T-helper 9 cell (primary cell): Measurements from ENCODE around the gene PRKCQ.

Source experiments
- DNase-seq: peaks from one replicate; pipeline ENCODE4 v3.0.0-alpha.2; 2020

PRKCQ gene

GRCh38 chr10:6565588-6565987 is 14.5 kb downstream of the PRKCQ start:
- DNase-seq: no peak

- no peak for DNase-seq
Observed at GRCh38 chr10:6564367-6564766, 15.7 kb downstream of the PRKCQ start.

- no peak for DNase-seq
Observed at GRCh38 chr10:6563731-6564130, 16.3 kb downstream of the PRKCQ start.

- no peak for DNase-seq
Observed at GRCh38 chr10:6563075-6563474, 17.0 kb downstream of the PRKCQ start.

- DNase-seq: no peak
Observed at GRCh38 chr10:6562221-6562620, 17.9 kb downstream of the PRKCQ start.

GRCh38 chr10:6561552-6561951 is 18.5 kb downstream of the PRKCQ start:
- no peak for DNase-seq

- no peak for DNase-seq
Observed at GRCh38 chr10:6558759-6559461, 21.2 kb downstream of the PRKCQ start.

- no peak for DNase-seq
Observed at GRCh38 chr10:6558272-6558671, 21.8 kb downstream of the PRKCQ start.

GRCh38 chr10:6553937-6554336 is 26.1 kb downstream of the PRKCQ start:
- DNase-seq: no peak

- peak; percentile 32 for DNase-seq
Observed at GRCh38 chr10:6543431-6544005, 36.6 kb downstream of the PRKCQ start.

- peak; percentile 36 for DNase-seq
Observed at GRCh38 chr10:6542999-6543430, 37.1 kb downstream of the PRKCQ start.

- no peak for DNase-seq
Observed at GRCh38 chr10:6539833-6540232, 40.2 kb downstream of the PRKCQ start.

- DNase-seq: no peak
Observed at GRCh38 chr10:6537770-6538169, 42.3 kb downstream of the PRKCQ start.

- DNase-seq: no peak
Observed at GRCh38 chr10:6536102-6536501, 44.0 kb downstream of the PRKCQ start.

- DNase-seq: no peak
Observed at GRCh38 chr10:6535156-6535764, 44.8 kb downstream of the PRKCQ start.

GRCh38 chr10:6532321-6532720 is 47.8 kb downstream of the PRKCQ start:
- no peak for DNase-seq

- DNase-seq: no peak
Observed at GRCh38 chr10:6530966-6531365, 49.1 kb downstream of the PRKCQ start.

- DNase-seq: peak; percentile 57
Observed at GRCh38 chr10:6530211-6530840, 49.8 kb downstream of the PRKCQ start.

- DNase-seq: no peak
Observed at GRCh38 chr10:6528198-6528950, 51.7 kb downstream of the PRKCQ start.

- no peak for DNase-seq
Observed at GRCh38 chr10:6525599-6526165, 54.4 kb downstream of the PRKCQ start.

GRCh38 chr10:6522230-6522629 is 57.8 kb downstream of the PRKCQ start:
- DNase-seq: no peak

GRCh38 chr10:6520138-6520537 is 59.9 kb downstream of the PRKCQ start:
- DNase-seq: no peak
